Transverse colon (tissue), 4 donors: ENCODE measurements around the gene RSRC2. TPM values are rescaled to one million over a fixed set of nuclear protein-coding genes. Genes with fewer than 3 reads are reported as not detected.
"Not testable (repeated sequence)": the region's sequence is repeated elsewhere in the genome, so short reads cannot be mapped to it uniquely, and the experiment has no call there.

Experiments used
- DNase-seq: peaks from one replicate; pipeline ENCODE4 v3.0.0-alpha.2; 2019
- H3K27ac ChIP-seq, 4 donors: fragments of 200-600 bp; sonication (generic); 2 replicates each; pipeline ENCODE4 v1.5.1; 2016 to 2018; ENCODE audit warnings: inconsistent platforms in 4 of 4
- H3K27me3 ChIP-seq: fragments of 200-600 bp; sonication (generic); 2 replicates; pipeline ENCODE4 v1.5.1; 2017; ENCODE audit warnings: inconsistent platforms
- H3K36me3 ChIP-seq, 4 donors: fragments of 200-600 bp; sonication (generic); 2 replicates each; pipeline ENCODE4 v1.5.1; 2017 to 2019; ENCODE audit warnings: inconsistent platforms in 4 of 4
- H3K4me1 ChIP-seq, 4 donors: fragments of 200-600 bp; sonication (generic); 2 replicates each; pipeline ENCODE4 v1.5.1; 2017 to 2020; ENCODE audit warnings: inconsistent platforms in 4 of 4
- H3K4me3 ChIP-seq, 4 donors: fragments of 200-600 bp; sonication (generic); 1 replicate in 1 of 4; 2 replicates in 3 of 4; pipeline versions ENCODE4 v1.5.1 to v1.6.1; 2017 to 2019; ENCODE audit warnings: inconsistent platforms in 4 of 4
- H3K9me3 ChIP-seq, 2 donors: fragments of 200-600 bp; sonication (generic); 2 replicates each; pipeline ENCODE4 v1.5.1; 2017 to 2019; ENCODE audit warnings: inconsistent platforms in 2 of 2
- EP300 ChIP-seq: sonication (generic); formaldehyde crosslinking; IDR thresholded peaks from one replicate; pipeline ENCODE4 v1.6.1; 2017; ENCODE audit warnings: antibody characterized with exemption, low read depth
- POLR2A ChIP-seq: fragments of 450-650 bp; IDR thresholded peaks from one replicate; pipeline ENCODE4 v1.6.1; 2016; ENCODE audit warnings: antibody characterized with exemption, mild to moderate bottlenecking, moderate library complexity
- POLR2AphosphoS5 ChIP-seq, 3 donors: sonication (generic); formaldehyde crosslinking; IDR thresholded peaks; one replicate each; pipeline ENCODE4 v1.6.1; 2016; ENCODE audit warnings: antibody characterized with exemption in 3 of 3
- WGBS, 2 donors: methylation state at CpG; one replicate each; pipeline ENCODE4 v1.1.5; 2018; ENCODE audit warnings: low coverage in 1 of 2; 5-methylcytosine and 5-hydroxymethylcytosine counted together
- in situ Hi-C, 4 donors: fragments of 200-750 bp; cut with MboI; loops; one replicate each; pipeline versions ENCODE4 v1.15.0 to v1.15.1; 2017; ENCODE audit warnings: low sequenced_read_pairs in 3 of 4, low pct_ligation_motif_present in 1 of 4, low pct_unique_long_range_greater_than_20kb in 1 of 4
- intact Hi-C: fragments of 100-400 bp; cut with DNase I; formaldehyde crosslinking; loops from one replicate; pipeline ENCODE4 v1.15.1; 2023; ENCODE audit warnings: low total_unique reads
- total RNA-seq, 4 donors: library from RNA; depleted of rRNA; stranded (reverse); fragments of >200 nt; gene quantifications; one replicate each; pipeline ENCODE4 v1.1.0, GENCODE V29; 2016
- TF ChIP-seq, protein P1 (sequence below), 5 experiments: fragments of 200-600 bp in 3 of 5; fragments of 450-650 bp in 2 of 5; sonication (generic) in 3 of 5; IDR thresholded peaks; 1 replicate in 2 of 5; 2 replicates in 3 of 5; pipeline ENCODE4 v1.5.1; 2016 to 2017; ENCODE audit warnings: antibody characterized with exemption in 5 of 5, inconsistent platforms in 3 of 5, mild to moderate bottlenecking in 2 of 5, moderate library complexity in 1 of 5

Gene RSRC2
- total RNA-seq, 4 donors from 2014 or later: 73.4 to 251 (median 99.7) TPM

DNA sequence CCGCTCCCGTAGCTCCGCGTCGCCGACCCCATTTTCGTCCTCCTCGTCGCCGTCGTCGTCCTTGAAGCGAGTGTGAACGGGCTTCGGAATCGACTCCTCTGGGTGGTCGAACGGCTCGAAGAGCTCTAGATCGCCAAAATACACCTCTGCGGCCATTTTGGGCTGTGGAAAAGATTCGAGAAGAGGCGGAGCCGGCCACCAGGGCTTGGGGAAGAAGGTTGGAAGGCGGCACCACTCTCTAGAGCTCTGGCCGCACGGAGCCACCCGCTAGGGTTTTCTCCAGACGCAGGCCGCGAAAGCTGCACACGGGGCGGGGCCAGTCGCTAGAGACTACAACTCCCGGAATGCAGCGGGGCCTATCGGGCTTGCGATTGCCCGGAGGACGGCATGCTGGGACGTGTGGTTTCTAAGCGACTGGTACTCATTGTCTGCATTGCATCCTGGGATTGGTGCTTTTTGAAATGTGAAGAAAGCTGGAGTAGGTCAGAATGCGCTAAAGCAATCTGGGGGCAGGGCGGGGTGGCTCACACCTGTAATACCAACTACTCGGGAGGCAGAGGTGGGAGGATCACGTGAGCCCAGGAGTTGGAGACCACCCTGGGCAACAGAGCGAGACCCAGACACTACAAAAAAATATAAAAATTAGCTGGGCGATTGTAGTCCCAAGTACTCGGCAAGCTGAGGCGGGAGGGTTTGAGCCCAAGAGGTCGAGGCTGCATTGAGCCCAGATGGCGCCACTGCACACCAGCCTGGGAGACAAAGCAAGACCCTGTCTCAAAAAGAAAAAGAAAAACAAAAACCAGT is 25.8 kb downstream of the RSRC2 start, which contains the start of gene ZCCHC8:
TSS of gene ZCCHC8 (minus strand) at position 248 of the 804 bp plus-strand sequence. CDS start at position 156, 92 bp downstream.
- Histone ChIP-seq H3K27ac (peak within 1 kb of the TSS; percentile 95 to 100 (median 98)), H3K4me1 (peaks cover 8 to 29% (median 22%) of the 10 kb centered on the region in 4 donors), H3K36me3 (peaks cover 0 to 22% (median 10%) of the 10 kb centered on the region in 4 donors), H3K9me3 (no peaks in the 10 kb centered on the region), H3K27me3 (no peaks in the 10 kb centered on the region), H3K4me3 (peak within 1 kb of the TSS; percentile 73 to 88 (median 82))
- 3% methylated on average over 52 of the region's 52 CpGs; no CpG with 5 or more reads in 1 of the 2 donors for WGBS, 2 donors
- TF ChIP-seq POLR2AphosphoS5 (IDR thresholded peaks at IDR 0.05) (peak; percentile 97 to 98 (median 97)), EP300 (no peak), POLR2A (peak; percentile 98)
- TF ChIP-seq, protein P1, sequence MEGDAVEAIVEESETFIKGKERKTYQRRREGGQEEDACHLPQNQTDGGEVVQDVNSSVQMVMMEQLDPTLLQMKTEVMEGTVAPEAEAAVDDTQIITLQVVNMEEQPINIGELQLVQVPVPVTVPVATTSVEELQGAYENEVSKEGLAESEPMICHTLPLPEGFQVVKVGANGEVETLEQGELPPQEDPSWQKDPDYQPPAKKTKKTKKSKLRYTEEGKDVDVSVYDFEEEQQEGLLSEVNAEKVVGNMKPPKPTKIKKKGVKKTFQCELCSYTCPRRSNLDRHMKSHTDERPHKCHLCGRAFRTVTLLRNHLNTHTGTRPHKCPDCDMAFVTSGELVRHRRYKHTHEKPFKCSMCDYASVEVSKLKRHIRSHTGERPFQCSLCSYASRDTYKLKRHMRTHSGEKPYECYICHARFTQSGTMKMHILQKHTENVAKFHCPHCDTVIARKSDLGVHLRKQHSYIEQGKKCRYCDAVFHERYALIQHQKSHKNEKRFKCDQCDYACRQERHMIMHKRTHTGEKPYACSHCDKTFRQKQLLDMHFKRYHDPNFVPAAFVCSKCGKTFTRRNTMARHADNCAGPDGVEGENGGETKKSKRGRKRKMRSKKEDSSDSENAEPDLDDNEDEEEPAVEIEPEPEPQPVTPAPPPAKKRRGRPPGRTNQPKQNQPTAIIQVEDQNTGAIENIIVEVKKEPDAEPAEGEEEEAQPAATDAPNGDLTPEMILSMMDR (IDR thresholded peaks at IDR 0.05): peak in 2 of 5 experiments; percentile 30 to 42
- intact Hi-C loops (no loop called here), in situ Hi-C loops (no loop called here)
- peak; percentile 98 for DNase-seq

DNA sequence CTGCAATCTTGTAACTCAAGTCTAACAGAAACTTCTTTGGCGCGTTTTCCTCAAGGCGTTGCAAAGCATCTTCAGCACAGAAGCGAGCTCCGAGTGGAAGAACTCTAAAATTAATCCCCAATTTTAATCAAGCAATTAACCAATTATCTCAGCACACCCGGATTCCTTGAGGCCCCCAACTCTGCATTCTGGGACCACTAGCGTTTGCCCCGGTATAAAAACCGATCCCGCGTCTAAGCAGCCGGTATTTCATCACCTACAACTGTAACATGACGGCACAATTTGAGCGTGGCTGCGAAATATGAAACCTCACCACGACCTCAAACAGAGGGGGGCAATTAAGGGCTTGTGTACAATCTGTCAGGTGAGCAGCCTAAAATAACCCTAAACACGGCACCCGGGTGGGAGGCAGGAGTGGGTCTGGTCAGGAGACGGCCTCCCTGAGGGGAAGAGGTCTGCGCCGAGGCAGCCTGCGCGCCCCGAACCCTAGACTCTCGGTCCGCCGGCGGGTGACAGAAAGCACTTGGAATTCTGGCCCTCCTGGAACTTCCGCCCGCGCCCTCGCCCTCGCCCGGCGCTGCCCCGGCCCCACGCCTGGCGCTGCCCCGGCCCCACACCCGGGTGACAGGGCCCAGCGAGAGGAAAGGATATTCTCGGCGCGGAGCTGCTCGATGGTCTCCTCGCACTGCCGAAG is 26.6 kb downstream of the RSRC2 start:
- no peaks in the 10 kb centered on the region for H3K27me3 ChIP-seq
- H3K4me3 ChIP-seq: peak overlapping the region; percentile 73 to 88 (median 82)
- in situ Hi-C loops: no loop called here
- TF ChIP-seq POLR2A: no peak
- peak in 1 of 3 donors; percentile 17 for TF ChIP-seq POLR2AphosphoS5 (IDR thresholded peaks at IDR 0.05)
- TF ChIP-seq EP300: no peak
- H3K4me1 ChIP-seq: peaks cover 8 to 29% (median 22%) of the 10 kb centered on the region in 4 donors
- DNase-seq: peak; percentile 61
- whole genome bisulfite sequencing, 2 donors: 0 to 1% methylated on average over 8 to 30 of the region's 47 CpGs
- H3K9me3 ChIP-seq: no peaks in the 10 kb centered on the region
- intact Hi-C loops: no loop called here
- peaks cover 0 to 17% (median 6%) of the 10 kb centered on the region in 4 donors for H3K36me3 ChIP-seq
- peak overlapping the region; percentile 95 to 100 (median 98) for H3K27ac ChIP-seq

DNA sequence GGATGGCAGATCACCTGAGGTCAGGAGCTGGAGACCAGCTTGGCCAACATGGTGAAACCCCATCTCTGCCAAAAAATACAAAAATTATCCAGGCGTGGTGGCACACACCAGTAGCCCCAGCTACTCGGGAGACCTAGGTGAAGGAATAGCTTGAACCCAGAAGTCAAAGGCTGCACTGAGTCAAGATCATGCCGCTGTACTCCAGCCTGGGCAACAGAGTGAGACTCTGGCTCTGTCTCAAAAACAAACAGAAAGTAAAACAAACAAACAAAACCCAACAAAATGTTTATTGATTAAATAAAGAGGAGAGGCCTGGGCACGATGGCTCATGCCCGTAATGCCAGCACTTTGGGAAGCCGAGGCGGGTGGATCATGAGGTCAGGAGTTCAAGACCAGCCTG is 31.5 kb downstream of the RSRC2 start:
- Histone ChIP-seq H3K4me3 (no peak overlapping the region), H3K9me3 (no peaks in the 10 kb centered on the region), H3K4me1 (peaks cover 8 to 22% (median 16%) of the 10 kb centered on the region in 4 donors), H3K36me3 (peaks cover 0 to 15% (median 5%) of the 10 kb centered on the region in 4 donors), H3K27ac (no peak overlapping the region), H3K27me3 (no peaks in the 10 kb centered on the region)
- DNase-seq: no peak
- WGBS, 2 donors: 88 to 92% methylated on average over 2 to 7 of the region's 7 CpGs
- in situ Hi-C loops (no loop called here), intact Hi-C loops (no loop called here)
- TF ChIP-seq EP300 (no peak), POLR2AphosphoS5 (IDR thresholded peaks at IDR 0.05) (no peak), POLR2A (no peak)
- TF ChIP-seq, protein P1 (IDR thresholded peaks at IDR 0.05): no peak

DNA sequence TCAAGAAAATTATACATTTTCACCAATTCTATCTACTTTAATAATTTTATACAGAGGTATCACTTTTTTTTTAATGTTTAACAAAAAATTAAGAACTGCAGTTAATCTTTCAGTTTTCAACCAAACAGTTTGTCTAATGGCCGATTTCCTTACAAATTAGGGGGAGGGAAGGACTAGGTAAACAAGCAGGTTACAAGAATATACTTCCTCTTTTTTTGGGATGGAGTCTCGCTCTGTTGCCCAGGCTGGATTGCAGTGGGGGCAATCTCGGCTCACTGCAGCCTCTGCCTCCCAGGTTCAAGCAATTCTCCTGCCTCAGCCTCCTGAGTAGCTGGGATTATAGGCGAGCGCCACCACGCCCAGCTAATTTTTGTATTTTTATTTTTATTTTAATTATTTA is 33.5 kb downstream of the RSRC2 start:
- 82 to 87% methylated on average over 2 to 6 of the region's 6 CpGs for WGBS, 2 donors
- DNase-seq, H3K27ac ChIP-seq, in situ Hi-C loops, H3K4me1 ChIP-seq, H3K27me3 ChIP-seq, H3K9me3 ChIP-seq, intact Hi-C loops, H3K4me3 ChIP-seq: not testable (repeated sequence)
- peaks cover 0 to 36% (median 9%) of the 10 kb centered on the region in 4 donors for H3K36me3 ChIP-seq

DNA sequence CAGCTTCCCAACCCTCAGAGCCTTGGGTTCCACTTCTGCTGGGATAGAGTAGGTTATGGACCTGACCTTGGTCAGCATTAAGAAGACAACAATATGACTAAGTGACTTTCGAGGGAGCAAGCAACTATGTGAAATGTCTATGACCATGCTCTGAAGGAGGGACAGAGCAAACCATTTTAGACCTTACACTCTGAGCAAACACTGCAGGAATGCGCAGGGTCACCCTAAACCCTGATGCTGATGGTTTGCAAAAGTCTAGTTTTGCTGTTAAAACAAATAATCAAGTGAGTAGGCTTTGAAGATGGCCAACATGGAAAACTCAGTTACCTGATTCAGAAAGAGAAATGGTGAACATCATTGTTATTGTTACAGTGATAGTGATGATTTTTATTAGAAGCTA is 34.7 kb downstream of the RSRC2 start:
- WGBS, 2 donors: 97 to 100% methylated on average over 2 of the region's 2 CpGs
- H3K4me3 ChIP-seq: no peak overlapping the region
- intact Hi-C loops: no loop called here
- H3K36me3 ChIP-seq: peaks cover 0 to 48% (median 15%) of the 10 kb centered on the region in 4 donors
- no peaks in the 10 kb centered on the region for H3K27me3 ChIP-seq
- H3K4me1 ChIP-seq: no peaks in the 10 kb centered on the region
- DNase-seq: no peak
- no peak overlapping the region for H3K27ac ChIP-seq
- no peaks in the 10 kb centered on the region for H3K9me3 ChIP-seq
- in situ Hi-C loops: no loop called here
- no peak for TF ChIP-seq POLR2A
- TF ChIP-seq EP300: no peak
- TF ChIP-seq POLR2AphosphoS5 (IDR thresholded peaks at IDR 0.05): no peak
- TF ChIP-seq, protein P1 (IDR thresholded peaks at IDR 0.05): no peak
